Fibroblast of villous mesenchyme (primary cell): ENCODE results near the gene DLGAP4. TPM values are rescaled to one million over a fixed set of nuclear protein-coding genes. Genes with fewer than 3 reads are reported as not detected.

ENCODE experiments used
- DNase-seq: peaks from one replicate; pipeline ENCODE4 v3.0.0-alpha.2; 2010; ENCODE audit warnings: low read depth
- H3K4me3 ChIP-seq: 2 replicates; pipeline ENCODE4 v1.5.1; 2011; ENCODE audit warnings: low read depth, mild to moderate bottlenecking, low read length
- total RNA-seq: library from RNA; depleted of rRNA; stranded (reverse); fragments of >200 nt; gene quantifications from 2 replicates; pipeline ENCODE4 v1.2.3, GENCODE V29; 2012
- TF ChIP-seq, protein P1 (sequence below): IDR thresholded peaks from 2 replicates; pipeline ENCODE4 v1.5.1; 2012; ENCODE audit warnings: low read depth, mild to moderate bottlenecking, low read length; ENCODE audit not compliant: insufficient read depth

The DLGAP4 gene
- total RNA-seq, 1 donor = 15.5 TPM

DNA sequence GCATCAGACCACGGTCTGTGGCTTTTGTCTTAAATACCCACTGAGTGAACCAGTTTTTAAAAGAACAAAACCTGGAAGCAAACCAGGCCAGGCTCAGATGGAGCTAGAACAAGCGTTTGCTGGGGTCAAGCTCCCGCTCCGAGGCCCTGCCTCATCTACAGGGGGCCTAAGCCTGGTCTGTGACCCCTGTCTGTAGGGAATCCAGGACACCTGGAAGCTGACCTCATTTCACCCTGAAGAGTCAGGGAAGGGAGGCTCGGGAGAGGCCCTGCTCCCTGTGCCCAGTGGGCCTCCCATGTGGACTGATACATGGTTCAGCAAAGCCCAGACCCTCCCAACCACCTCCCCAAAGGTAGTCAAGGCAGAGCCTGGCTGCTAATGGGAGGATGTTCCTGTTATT lies 26.8 kb upstream of the DLGAP4 start:
- TF ChIP-seq, protein P1, sequence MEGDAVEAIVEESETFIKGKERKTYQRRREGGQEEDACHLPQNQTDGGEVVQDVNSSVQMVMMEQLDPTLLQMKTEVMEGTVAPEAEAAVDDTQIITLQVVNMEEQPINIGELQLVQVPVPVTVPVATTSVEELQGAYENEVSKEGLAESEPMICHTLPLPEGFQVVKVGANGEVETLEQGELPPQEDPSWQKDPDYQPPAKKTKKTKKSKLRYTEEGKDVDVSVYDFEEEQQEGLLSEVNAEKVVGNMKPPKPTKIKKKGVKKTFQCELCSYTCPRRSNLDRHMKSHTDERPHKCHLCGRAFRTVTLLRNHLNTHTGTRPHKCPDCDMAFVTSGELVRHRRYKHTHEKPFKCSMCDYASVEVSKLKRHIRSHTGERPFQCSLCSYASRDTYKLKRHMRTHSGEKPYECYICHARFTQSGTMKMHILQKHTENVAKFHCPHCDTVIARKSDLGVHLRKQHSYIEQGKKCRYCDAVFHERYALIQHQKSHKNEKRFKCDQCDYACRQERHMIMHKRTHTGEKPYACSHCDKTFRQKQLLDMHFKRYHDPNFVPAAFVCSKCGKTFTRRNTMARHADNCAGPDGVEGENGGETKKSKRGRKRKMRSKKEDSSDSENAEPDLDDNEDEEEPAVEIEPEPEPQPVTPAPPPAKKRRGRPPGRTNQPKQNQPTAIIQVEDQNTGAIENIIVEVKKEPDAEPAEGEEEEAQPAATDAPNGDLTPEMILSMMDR = no peak
- DNase-seq = no peak
- no peak overlapping the region for H3K4me3 ChIP-seq

DNA sequence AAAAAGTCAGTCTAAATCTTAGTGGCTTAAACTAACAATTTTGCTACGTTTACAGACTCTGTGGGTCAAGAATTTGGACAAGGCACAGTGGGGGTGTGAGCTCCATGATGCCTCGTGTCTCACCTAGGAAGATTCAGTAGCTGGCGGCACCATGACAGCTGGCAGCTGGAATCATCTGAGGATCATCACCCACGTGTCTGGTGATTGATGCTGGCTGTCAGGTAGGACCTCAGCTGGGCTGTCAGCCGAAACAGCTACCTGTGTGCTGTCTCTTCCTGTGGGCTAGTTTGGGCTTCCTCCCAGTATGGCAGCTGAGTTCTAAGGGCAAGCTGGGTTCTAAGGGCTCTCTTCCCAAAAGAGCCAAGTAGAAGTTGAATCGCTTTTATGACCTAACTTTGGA lies 26.4 kb upstream of the DLGAP4 start:
- TF ChIP-seq, protein P1 = no peak
- no peak for DNase-seq

DNA sequence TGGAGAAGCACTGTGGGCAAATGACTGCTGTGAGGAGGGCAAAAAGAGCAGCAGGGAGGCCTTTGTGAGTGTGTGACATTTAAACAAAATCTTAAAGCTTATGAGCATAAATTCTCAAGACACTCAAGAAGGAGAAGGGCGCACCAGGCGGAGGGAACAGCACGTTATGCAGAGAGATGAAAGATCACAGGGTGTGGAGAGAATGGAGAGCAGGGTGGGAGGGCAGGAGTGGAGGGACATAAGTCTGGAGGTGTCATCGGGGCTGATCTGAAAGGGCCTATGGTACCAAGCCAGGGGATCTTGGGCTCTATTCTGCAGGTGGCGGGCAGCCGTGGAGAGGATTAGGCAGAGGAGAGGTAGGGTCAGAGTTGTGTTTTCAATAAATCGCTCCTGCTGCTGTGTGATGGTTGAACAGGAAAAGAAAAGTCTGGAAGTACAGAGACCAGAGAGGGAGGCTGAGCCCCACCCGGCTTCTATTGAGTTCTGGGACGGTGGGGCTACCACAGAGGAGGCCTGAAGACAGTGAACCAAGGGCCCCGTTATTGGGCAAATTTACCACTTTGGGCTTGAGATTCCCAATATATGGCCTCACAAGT lies 24.3 kb upstream of the DLGAP4 start:
- TF ChIP-seq, protein P1 = no peak
- no peak overlapping the region for H3K4me3 ChIP-seq
- no peak for DNase-seq

More for the DNA sequence above, 26.4 kb upstream of the DLGAP4 start:
- H3K4me3 ChIP-seq = no peak overlapping the region

DNA sequence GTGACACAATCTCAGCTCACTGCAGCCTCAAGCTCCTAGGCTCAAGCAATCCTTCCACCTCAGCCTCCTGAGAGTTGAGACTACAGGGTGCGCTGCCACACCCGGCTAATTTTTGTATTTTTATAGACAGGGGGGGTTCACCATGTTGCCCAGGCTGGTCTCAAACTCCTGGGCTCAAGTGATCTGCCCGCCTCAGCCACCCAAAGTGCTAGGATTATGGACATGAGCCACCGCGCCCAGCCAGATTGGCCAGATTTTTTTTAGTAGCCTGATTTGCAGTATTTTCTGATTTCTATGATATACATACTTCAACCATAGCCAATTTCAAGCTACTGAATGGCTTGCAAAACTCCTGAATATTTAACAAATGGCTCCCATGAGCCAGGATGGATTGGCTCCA lies 21.4 kb upstream of the DLGAP4 start:
- DNase-seq = no peak
- H3K4me3 ChIP-seq = no peak overlapping the region
- TF ChIP-seq, protein P1 = no peak

DNA sequence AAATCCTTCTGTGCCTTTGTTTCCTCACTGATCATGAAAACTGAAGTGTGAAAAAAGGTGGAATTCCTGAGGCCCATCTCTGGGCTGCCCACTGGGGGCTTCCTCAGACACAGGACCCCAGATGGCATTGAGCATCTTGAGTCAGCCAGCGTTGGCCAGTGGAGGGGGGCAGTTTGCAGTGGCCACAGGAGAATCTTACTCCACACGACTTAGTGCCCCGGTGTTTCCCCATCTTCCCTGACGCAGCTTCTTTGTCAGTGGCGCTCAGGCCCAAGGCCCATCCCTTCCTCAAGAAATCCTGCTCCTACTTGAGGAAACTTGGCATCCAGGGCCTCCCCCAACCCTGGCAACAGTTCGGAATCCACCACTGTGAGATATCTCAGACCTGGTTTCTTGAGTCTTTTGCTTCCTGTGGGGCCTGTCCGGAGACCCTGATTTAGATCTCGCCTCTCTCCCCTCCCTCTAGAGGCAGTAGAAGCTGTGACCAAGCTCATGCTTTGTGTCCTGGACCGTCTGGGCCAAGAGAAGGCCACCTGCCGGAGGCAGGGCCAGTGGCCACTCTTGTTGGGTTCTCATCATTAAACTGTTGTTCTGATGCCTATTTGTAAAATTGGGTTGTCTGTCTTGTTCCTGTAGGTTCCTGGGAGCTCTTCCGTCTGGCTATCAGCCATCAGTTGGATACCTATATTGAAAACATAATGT lies 20.2 kb upstream of the DLGAP4 start:
- DNase-seq = no peak
- TF ChIP-seq, protein P1 = no peak

DNA sequence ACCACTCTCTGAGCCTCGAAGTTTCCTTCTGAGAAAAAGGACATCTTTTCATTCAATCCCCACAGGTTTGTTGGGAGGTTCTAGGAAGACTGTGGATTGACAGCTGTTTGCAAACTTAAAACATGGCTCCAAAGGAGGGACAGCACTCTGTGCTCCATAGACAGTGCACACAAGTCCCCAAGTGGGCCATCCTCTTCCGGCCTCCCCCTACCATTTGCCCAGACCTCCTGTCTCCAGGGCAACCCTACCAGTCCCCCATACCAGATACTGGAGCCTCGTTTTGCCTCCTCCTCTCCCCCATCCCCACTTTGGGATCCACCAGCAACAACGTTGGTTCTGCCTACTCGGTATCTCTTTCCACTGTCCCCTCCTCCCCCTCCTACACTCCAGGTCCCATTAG lies 8.5 kb upstream of the DLGAP4 start:
- H3K4me3 ChIP-seq = no peak overlapping the region
- no peak for DNase-seq
- TF ChIP-seq, protein P1 = no peak

More for the DNA sequence above, 20.2 kb upstream of the DLGAP4 start:
- no peak overlapping the region for H3K4me3 ChIP-seq
